Measurements from ENCODE around the gene ZNF618.

The ZNF618 gene

GRCh38 chr9:113898151-113898550 is 22.0 kb downstream of the ZNF618 start:
- H3K4me3 ChIP-seq (ENCODE audit: low read depth, low read length) = no peak overlapping the region
- no peak for DNase-seq (ENCODE audit: low read depth)
- no peak for TF ChIP-seq CTCF (IDR thresholded peaks at IDR 0.05; ENCODE audit: low read depth, low read length, missing control alignments)

GRCh38 chr9:113898596-113898995 is 22.5 kb downstream of the ZNF618 start:
- DNase-seq (ENCODE audit: low read depth) = no peak
- H3K4me3 ChIP-seq (ENCODE audit: low read depth, low read length) = no peak overlapping the region
- no peak for TF ChIP-seq CTCF (IDR thresholded peaks at IDR 0.05; ENCODE audit: low read depth, low read length, missing control alignments)

GRCh38 chr9:113899205-113899604 is 23.1 kb downstream of the ZNF618 start:
- TF ChIP-seq CTCF (IDR thresholded peaks at IDR 0.05; ENCODE audit: low read depth, low read length, missing control alignments) = no peak
- no peak overlapping the region for H3K4me3 ChIP-seq (ENCODE audit: low read depth, low read length)
- DNase-seq (ENCODE audit: low read depth) = no peak

- H3K4me3 ChIP-seq (ENCODE audit: low read depth, low read length) = no peak overlapping the region
- DNase-seq (ENCODE audit: low read depth) = no peak
- TF ChIP-seq CTCF (IDR thresholded peaks at IDR 0.05; ENCODE audit: low read depth, low read length, missing control alignments) = no peak
These were observed 25.1 kb downstream of the ZNF618 start for GRCh38 chr9:113901221-113901688.

- no peak overlapping the region for H3K4me3 ChIP-seq (ENCODE audit: low read depth, low read length)
- no peak for TF ChIP-seq CTCF (IDR thresholded peaks at IDR 0.05; ENCODE audit: low read depth, low read length, missing control alignments)
- no peak for DNase-seq (ENCODE audit: low read depth)
These were observed 27.5 kb downstream of the ZNF618 start for GRCh38 chr9:113903514-113904077.

GRCh38 chr9:113906411-113907110 is 30.5 kb downstream of the ZNF618 start:
- DNase-seq (ENCODE audit: low read depth) = no peak
- no peak for TF ChIP-seq CTCF (IDR thresholded peaks at IDR 0.05; ENCODE audit: low read depth, low read length, missing control alignments)
- H3K4me3 ChIP-seq (ENCODE audit: low read depth, low read length) = no peak overlapping the region

- H3K4me3 ChIP-seq (ENCODE audit: low read depth, low read length) = no peak overlapping the region
- DNase-seq (ENCODE audit: low read depth) = no peak
- no peak for TF ChIP-seq CTCF (IDR thresholded peaks at IDR 0.05; ENCODE audit: low read depth, low read length, missing control alignments)
These were observed 31.2 kb downstream of the ZNF618 start for GRCh38 chr9:113907282-113907681.

All from GM12864 (cell line).